ENCODE measurements around the gene MISP3.
"Not testable (repeated sequence)": the region's sequence is repeated elsewhere in the genome, so short reads cannot be mapped to it uniquely, and the experiment has no call there.

The MISP3 gene

DNA sequence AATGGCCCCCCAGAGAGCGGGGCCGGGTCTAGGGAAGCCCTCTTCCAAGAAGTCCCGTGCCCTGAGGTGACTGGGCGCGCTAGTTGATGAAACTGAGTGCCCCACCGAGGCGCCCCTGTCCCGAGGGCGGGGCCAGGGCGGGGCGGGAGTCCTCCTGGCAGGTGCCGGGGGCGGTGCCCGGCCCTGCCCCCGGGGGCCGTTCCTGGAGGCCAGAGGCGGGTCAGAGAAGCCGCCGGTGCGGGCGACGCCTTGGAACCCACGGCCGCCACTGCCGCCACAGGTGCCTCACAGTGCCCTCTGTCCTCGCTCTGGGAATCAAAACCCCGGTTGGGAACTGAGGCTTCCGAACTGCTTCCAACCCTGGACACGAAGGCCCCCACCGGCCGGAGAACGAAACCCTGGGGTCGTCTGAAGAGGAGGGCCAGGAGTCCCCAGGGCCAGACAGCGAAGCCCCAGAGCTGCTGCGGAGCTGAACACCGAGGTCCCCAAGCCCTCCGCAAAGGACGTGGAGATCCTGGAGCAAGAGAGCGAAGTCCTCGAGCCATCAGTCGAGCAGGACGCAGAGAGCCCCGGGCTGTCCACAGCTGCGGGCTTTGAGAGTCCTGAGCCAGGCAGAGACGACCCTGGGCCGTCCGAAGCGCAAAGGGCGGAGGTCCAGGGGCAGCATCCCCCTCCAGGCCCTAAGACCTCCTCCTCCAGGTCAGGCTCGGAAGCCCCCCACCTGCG lies at the start of gene MISP3:
Gene MISP3 (plus strand): TSS at position 252 of the 726 bp plus-strand sequence. CDS start 524 bp downstream, outside the sequence.
- peak in 21 of 51 donors; percentile 15 to 70 (median 39) for DNase-seq

DNA sequence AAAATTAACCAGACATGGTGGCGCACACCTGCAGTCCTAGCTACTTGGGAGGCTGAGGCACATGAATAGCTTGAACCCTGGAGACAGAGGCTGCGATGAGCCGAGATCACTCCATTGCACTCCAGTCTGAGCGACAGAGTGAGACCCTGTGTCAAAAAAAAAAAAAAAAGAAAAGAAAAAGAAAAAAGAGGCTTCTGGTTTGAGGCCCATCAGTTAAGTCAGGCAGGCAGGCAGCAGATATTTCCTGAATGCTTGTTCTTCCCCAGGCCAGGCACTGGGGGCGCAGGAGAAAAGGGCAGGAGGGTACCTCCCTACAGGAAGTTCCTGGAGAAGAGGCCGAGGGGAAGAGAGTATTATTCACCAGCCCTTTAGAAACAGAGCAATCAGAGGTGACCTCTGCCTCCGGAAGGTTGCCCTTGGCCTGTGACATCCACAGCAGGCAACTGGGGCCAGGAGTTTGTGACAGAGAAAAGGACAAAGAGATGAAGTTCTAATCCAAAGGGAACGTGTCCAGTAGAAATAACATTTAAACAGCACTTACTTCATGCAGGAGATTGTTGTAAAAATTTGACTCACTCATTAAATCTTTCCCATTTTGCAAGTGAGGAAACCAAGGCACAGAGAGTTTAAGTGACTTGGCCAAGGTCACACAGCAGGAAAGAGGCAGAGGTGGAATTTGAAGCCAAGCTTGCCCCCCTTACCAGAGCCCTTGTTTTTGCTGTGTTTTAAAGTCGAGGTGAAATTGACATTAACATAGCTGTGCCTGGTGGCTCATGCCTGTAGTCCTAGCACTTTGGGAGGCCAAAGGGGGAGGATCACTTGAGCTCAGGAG lies 49.0 kb upstream of the MISP3 start:
- DNase-seq, result peak in 2 of 51 donors; percentile 3 to 6

DNA sequence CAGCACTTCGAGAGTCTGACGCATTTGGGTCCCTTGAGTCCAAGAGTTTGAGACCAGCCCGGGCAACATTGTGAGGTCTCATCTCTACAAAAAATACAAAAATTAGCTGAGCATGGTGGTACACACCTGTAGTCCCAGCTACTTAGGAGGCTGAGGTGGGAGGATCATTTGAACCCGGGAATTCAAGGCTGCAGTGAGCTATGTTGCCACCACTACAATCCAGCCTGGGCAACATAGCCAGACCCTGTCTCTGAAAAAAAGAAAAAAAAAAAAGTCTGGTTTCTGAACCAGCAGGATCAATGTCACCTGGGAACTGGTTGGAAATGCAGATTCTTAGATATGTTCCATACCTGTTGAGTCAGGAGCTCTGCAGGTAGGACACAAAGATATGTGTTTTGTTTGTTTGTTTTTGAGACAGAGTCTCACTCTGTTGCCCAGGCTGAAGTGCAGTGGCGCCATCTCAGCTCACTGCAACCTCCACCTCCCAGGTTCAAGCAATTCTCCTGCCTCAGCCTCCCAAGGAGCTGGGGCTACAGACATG lies 45.9 kb upstream of the MISP3 start:
- DNase-seq, result not testable (repeated sequence)

DNA sequence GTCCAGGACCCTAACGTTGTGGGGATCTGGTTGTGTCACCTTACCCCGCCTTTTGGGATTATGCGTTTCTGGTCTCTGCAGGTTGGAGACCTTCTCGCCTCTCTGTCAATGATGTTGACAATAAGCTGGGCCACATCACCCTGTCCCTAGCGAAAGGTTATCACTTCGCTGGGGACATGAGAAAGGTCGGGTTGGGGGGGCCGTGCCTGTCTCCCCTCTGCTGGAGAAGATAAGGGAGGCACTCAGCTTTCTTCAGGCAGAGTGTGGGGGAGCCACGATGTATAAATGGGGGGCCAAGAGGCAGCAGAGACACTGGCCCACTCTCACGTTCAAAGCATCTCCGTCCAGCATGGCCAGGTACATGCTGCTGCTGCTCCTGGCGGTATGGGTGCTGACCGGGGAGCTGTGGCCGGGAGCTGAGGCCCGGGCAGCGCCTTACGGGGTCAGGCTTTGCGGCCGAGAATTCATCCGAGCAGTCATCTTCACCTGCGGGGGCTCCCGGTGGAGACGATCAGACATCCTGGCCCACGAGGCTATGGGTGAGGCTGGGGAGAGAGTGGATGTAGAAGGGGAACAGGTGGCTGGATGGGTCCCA lies 44.6 kb upstream of the MISP3 start, which contains the start of gene RLN3:
Gene RLN3 (plus strand): TSS at position 293 of the 595 bp plus-strand sequence. CDS start 57 bp downstream, at position 350.
- no peak for DNase-seq

DNA sequence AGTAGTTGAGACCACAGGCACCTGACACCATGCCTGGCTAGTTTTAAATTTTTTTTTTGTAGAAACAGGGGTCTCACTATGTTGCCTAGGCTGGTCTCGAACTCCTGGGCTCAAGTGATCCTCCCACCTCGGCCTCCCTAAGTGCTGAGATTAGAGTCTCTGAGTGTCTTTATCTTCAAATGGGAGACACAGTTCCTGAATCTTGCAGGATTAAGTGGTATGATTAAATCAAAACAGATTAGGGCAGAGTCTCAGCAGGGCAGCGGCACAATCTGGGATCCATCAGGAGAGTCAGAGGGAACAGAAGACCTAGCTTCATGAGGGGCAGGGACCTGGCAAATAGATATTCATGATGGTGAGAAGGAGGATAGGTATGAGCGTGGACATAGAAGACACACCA lies 43.7 kb upstream of the MISP3 start:
- no peak for DNase-seq

DNA sequence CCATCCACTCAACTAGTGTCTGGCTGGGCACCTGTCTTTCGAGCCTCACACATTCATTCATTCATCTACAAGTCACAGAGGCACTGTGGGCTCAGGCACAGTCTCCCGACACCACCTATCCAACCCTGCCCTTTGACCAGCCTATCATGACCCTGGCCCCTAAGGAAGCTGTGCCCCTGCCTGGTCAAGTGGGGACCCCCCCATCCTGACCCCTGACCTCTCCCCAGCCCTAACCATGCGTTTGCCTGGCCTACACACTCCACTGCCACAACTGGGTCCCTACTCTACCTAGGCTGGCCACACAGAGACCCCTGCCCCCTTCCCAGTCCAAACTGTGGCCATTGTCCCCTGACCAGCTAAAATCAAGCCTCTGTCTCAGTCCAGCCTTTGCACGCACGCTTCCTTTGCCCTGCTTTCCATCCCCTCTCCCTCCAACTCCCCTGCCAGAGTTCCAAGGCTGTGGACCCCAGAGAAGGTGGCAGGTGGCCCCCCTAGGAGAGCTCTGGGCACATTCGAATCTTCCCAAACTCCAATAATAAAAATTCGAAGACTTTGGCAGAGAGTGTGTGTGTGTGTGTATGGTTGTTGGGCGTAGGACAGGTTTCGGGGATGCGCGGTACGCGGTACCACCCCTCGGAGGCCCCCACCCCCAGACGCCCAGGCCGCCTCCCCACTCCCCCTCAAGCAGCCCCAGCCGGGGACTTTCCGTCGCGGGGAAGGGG lies 41.4 kb upstream of the MISP3 start:
- no peak for DNase-seq

DNA sequence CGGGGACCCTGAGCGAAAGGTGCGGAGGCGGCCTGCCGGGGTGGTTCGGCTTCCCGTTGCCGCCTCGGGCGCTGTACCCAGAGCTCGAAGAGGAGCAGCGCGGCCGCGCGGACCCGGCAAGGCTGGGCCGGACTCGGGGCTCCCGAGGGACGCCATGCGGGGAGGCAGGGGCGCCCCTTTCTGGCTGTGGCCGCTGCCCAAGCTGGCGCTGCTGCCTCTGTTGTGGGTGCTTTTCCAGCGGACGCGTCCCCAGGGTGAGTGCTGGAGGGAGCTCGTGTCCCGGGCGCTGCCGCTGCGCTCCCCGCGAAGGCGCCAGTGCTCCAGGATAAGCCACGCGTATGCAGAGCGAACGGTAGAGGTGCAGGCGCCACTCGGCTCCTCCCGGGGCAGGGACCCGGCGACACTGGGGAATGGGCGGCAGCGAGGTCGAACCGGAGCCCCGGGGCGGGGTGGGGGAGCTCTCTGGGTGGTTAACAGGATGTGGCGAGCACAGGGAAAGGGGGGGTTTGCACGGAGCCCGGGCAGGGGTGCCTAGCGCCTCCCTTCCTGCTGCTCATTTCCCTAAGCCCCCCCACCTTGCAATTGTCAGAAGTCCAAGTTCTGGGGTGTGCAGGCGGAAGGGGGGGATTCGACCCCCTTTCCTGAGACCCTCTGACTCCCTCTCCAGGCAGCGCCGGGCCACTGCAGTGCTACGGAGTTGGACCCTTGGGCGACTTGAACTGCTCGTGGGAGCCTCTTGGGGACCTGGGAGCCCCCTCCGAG lies 40.7 kb upstream of the MISP3 start, which contains the start of gene IL27RA:
Gene IL27RA (plus strand): TSS at position 44 of the 762 bp plus-strand sequence. CDS start 111 bp downstream, at position 155.
- DNase-seq, result peak in 25 of 51 donors; percentile 8 to 67 (median 26)

DNA sequence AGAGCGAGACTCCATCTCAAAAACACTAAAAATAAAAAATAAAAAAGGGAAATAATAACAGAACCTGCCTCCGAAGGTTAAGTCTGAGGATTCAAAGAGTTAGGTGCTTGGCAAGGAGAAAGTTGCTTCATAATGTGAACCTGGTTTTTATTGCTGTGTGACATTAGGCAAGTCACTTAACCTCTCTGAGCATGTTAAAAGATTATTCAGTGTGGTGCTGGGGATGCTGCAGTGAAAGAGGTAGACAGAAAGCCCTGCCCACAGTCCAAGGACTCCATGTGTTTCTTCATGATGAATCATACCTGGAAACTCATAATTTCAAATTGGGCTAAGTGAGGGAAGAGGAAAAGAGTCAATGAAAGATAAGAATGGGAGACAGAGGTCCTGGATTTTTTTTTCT lies 38.6 kb upstream of the MISP3 start:
- no peak for DNase-seq

DNA sequence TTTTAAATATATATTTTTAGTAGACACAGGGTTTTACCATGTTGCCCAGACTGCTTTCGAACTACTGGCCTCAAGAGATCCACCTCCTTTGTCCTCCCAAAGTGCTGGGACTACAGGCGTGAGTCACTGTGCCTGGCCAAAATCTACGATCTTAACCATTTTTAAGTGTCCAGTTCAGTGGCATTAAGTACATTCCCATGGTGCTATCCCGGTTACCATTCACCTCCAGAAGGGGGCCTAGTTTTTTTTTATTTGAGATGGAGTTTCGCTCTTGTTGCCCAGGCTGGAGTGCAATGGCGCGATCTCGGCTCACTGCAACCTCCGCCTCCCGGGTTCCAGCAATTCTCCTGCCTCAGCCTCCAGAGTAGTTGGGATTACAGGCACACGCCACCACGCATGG lies 37.4 kb upstream of the MISP3 start:
- not testable (repeated sequence) for DNase-seq

DNA sequence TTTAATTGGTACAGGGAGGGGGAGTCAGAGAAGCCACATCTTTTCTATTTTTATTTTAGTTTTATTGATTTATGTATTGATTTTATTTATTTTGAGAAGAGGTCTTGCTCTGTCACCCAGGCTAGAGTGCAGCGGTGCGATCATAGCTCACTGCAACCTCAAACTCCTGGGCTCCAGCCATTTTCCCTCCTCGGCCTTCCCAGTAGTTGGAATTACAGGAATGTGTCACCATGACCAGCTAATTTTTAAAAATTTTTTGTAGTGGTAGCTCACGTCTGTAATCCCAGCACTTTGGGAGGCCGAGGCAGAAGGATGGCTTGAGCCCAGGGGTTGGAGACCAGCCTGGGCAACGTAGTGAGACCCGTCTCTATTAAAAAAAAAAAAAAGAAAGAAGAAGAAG lies 36.9 kb upstream of the MISP3 start:
- no peak for DNase-seq

DNA sequence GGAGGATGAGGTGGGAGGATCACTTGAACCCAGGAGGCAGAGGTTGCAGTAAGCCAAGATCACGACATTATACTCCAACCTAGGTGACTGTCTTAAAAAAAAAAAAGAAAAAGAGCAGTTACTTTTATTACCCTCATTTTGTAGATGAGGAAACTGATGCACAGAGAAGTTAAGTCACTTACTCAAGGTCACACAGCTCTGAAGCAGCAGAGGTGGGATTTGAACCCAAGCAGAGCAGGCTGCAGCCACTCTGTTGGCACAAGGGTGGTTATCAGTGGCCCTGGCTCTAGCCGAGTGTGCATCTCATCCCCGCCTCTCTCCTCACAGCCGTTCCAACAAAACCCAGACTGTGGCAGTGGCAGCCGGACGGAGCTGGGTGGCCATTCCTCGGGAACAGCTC lies 33.4 kb upstream of the MISP3 start:
- DNase-seq, result no peak

DNA sequence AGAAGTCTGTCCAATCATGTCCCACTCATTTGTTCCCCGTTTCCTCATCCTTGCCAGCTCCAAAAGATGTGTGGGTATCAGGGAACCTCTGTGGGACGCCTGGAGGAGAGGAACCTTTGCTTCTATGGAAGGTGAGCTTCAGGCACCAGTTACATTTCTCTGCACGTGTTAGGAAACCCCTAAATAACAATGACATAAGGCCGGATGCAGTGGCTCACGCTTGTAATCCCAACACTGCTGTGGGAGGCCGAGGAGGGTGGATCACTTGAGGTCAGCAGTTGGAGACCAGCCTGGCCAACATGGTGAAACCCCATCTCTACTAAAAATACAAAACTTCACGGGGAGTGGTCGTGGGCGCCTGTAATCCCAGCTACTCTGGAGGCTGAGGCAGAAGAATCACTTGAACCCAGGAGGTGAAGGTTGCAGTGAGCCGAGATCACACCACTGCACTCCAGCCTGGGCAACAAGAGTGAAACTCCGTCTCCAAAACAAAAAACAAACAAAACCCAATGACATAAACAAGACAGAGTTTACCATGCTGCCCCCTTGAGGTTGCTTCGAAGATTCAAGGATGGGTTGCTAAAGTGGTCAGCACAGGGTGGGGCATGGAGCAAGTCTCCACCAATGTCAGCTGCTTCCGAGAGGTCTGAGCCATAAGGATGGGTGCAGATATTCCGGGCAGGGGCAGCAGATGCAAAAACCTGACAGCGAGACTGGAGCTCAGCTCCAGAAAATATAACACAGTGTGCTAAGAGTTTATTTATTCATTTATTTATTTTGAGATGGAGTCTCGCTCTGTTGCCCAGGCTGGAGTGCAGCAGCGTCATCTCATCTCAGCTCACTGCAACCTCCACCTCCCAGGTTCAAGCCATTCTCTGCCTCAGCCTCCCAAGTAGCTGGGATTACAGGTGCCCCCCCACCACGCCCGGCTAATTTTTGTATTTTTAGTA lies 29.7 kb upstream of the MISP3 start:
- DNase-seq, result peak in 19 of 51 donors; percentile 2 to 43 (median 9)

DNA sequence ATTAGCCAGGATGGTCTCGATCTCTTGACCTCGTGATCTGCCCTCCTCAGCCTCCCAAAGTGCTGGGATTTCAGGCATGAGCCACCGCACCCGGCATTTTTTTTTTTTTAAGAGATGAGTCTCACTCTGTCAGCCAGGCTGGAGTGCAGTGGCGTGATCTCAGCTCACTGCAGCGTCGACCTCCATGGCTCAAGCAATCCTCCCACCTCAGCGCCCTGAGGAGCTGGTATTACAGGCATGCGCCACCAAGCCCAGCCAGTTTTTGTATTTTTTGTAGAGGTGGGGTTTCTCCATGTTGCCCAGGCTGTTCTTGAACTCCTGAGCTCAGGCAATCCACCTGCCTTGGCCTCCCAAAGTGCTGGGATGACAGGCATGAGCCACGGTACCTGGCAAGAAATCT lies 24.7 kb upstream of the MISP3 start:
- DNase-seq, result not testable (repeated sequence)

DNA sequence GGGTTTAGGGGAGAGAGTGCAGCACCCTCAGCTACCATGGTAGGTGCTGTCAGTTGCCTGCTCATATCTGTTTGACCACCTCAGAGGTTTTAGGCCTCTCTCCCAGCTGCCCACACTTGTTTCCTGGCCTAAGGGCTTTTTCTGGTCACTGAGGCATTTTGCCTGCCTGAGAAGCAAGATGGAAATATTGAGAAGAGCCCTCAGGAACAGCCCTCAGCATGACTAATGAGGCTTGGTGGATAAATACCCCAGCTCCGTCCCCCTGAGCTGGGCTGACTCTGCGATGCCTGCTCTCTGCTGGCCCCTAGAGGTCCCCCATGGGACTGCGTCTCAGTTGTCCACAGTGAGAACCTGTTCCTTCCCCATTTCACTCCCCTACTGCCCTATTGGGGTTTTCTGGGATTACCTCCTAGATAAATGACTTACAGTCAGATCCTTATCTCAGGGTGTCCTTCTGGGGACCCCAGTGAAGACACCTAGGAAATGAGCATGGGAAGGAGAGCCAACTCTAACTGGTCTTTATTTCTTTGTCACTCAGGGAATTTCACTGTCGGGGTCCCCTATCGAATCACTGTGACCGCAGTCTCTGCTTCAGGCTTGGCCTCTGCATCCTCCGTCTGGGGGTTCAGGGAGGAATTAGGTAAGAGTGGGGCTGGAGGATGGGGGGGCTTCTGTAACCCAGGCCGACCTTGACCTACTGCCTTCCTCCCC lies 24.0 kb upstream of the MISP3 start:
- peak in 8 of 51 donors; percentile 1 to 29 (median 4) for DNase-seq

DNA sequence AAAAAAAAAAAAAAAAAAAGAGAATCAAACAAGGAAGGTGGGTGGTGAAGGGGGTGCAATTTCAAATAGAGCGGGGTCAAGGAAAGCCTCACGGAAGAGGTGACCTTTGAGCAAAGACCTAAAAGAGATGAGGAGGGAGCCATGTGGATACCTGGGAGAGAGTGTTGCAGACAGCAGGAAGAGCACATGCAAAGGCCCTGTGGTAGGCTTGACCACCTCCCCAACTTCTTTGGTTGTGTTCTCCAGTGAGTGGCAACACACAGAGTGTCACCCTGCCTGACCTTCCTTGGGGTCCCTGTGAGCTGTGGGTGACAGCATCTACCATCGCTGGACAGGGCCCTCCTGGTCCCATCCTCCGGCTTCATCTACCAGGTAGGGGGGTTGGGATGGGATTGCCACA lies 22.1 kb upstream of the MISP3 start:
- DNase-seq, result no peak

DNA sequence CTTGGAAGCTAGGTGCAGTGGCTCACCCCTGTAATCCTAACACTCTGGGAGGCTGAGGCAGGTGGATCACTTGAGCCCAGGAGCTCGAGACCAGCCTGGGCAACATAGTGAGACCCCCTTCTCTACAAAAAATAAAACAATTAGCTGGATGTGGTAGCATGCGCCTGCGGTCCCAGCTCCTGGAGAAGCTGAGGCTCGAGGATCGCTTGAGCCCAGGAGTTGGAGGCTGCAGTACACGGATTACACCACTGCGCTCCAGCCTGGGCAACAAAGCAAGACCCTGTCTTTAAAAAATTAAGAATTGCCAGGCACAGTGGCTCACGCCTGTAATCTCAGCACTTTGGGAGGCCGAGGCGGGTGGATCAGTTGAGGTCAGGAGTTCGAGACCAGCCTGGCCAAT lies 21.6 kb upstream of the MISP3 start:
- DNase-seq, result not testable (repeated sequence)

DNA sequence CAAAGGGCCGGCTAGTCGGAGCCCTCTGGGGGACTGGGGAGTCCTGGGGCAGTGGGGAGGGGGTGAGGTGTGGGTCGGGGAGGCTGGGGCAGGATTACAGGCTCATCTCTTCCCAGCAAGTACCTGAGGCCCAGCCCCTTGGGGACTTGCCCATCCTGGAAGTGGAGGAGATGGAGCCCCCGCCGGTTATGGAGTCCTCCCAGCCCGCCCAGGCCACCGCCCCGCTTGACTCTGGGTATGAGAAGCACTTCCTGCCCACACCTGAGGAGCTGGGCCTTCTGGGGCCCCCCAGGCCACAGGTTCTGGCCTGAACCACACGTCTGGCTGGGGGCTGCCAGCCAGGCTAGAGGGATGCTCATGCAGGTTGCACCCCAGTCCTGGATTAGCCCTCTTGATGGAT lies 20.6 kb upstream of the MISP3 start:
- DNase-seq, result no peak

DNA sequence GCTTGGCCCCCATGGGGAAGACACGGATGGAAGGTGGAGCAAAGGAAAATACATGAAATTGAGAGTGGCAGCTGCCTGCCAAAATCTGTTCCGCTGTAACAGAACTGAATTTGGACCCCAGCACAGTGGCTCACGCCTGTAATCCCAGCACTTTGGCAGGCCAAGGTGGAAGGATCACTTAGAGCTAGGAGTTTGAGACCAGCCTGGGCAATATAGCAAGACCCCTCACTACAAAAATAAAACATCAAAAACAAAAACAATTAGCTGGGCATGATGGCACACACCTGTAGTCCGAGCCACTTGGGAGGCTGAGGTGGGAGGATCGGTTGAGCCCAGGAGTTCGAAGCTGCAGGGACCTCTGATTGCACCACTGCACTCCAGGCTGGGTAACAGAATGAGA lies 20.1 kb upstream of the MISP3 start:
- DNase-seq, result no peak

Data from hypothalamus (tissue), 51 donors.